Fibroblast of lung (primary cell): ENCODE results near the gene CARMIL3. TPM values are rescaled to one million over a fixed set of nuclear protein-coding genes. Genes with fewer than 3 reads are reported as not detected.

Experiments used
- DNase-seq, 2 donors: peaks; one replicate each; pipeline versions ENCODE4 v3.0.0 to v3.0.0-alpha.2; 2010; ENCODE audit warnings: low read depth in 2 of 2
- H2AFZ ChIP-seq: 2 replicates; pipeline ENCODE4 v1.5.1; 2012; ENCODE audit warnings: low read length, control low read depth, inconsistent platforms
- H3K27ac ChIP-seq: 2 replicates; pipeline ENCODE4 v1.5.1; 2011; ENCODE audit warnings: low read length, control low read depth; ENCODE audit not compliant: insufficient read depth
- H3K27me3 ChIP-seq: 2 replicates; pipeline ENCODE4 v1.5.1; 2011; ENCODE audit warnings: mild to moderate bottlenecking, low read length; ENCODE audit not compliant: control insufficient read depth, insufficient read depth
- H3K36me3 ChIP-seq: 2 replicates; pipeline ENCODE4 v1.5.1; 2011; ENCODE audit warnings: low read length; ENCODE audit not compliant: control insufficient read depth, insufficient read depth
- H3K4me1 ChIP-seq: 2 replicates; pipeline ENCODE4 v1.5.1; 2011; ENCODE audit warnings: low read length; ENCODE audit not compliant: control insufficient read depth, insufficient read depth; ENCODE audit errors: extremely low read depth
- H3K4me2 ChIP-seq: 2 replicates; pipeline ENCODE4 v1.5.1; 2011; ENCODE audit warnings: low read length, control low read depth; ENCODE audit not compliant: insufficient read depth; ENCODE audit errors: extremely low read depth
- H3K4me3 ChIP-seq, 4 experiments: fragments of 200-600 bp in 1 of 4; sonication (generic) in 1 of 4; replicated peaks in 1 of 4; 2 replicates each; pipeline ENCODE4 v1.5.1; 2011 to 2016; ENCODE audit warnings: low read length in 4 of 4, low read depth in 3 of 4, mild to moderate bottlenecking in 3 of 4, control low read depth in 2 of 4, inconsistent platforms in 1 of 4, mixed read lengths in 1 of 4; ENCODE audit not compliant: insufficient read depth in 1 of 4; ENCODE audit errors: control extremely low read depth in 1 of 4
- H3K79me2 ChIP-seq: 2 replicates; pipeline ENCODE4 v1.5.1; 2012; ENCODE audit warnings: mild to moderate bottlenecking, low read length, inconsistent platforms; ENCODE audit not compliant: control insufficient read depth, insufficient read depth
- H3K9ac ChIP-seq: 2 replicates; pipeline ENCODE4 v1.5.1; 2011; ENCODE audit warnings: mild to moderate bottlenecking, low read length, control low read depth; ENCODE audit not compliant: insufficient read depth
- H3K9me3 ChIP-seq: 2 replicates; pipeline ENCODE4 v1.5.1; 2012; ENCODE audit warnings: low read depth, low read length; ENCODE audit not compliant: control insufficient read depth, insufficient read depth
- H4K20me1 ChIP-seq: 2 replicates; pipeline ENCODE4 v1.5.1; 2011; ENCODE audit warnings: low read length; ENCODE audit not compliant: control insufficient read depth, insufficient read depth; ENCODE audit errors: extremely low read depth
- EZH2 ChIP-seq: IDR thresholded peaks from 2 replicates; pipeline ENCODE4 v1.5.1; 2012; ENCODE audit warnings: low read length, control low read depth, mild to moderate bottlenecking; ENCODE audit errors: missing control alignments
- polyA plus RNA-seq, 2 donors: library from polyadenylated mRNA; depleted of rRNA in 1 of 2; stranded (reverse) in 1 of 2; unstranded in 1 of 2; fragments of >200 nt; gene quantifications; 2 replicates each; pipeline ENCODE4 v1.2.1, GENCODE V29; 2011 to 2012; ENCODE audit warnings: missing spikeins in 1 of 2
- total RNA-seq: library from RNA; depleted of rRNA; stranded (reverse); fragments of >200 nt; gene quantifications from 2 replicates; pipeline ENCODE4 v1.2.1, GENCODE V29; 2014
- TF ChIP-seq, protein P1 (sequence below), 2 donors: IDR thresholded peaks in 1 of 2; conservative IDR thresholded peaks in 1 of 2; 1 replicate in 1 of 2; 2 replicates in 1 of 2; pipeline ENCODE4 v1.5.1; 2011 to 2012; ENCODE audit warnings: low read length in 2 of 2, control low read depth in 1 of 2, inconsistent platforms in 1 of 2, low read depth in 1 of 2, mild to moderate bottlenecking in 1 of 2

The CARMIL3 gene
- total and polyA plus RNA-seq, 2 donors (not counting 1 experiment from before 2014, with no cell fraction given), result 0.17 TPM; not detected in 1

DNA sequence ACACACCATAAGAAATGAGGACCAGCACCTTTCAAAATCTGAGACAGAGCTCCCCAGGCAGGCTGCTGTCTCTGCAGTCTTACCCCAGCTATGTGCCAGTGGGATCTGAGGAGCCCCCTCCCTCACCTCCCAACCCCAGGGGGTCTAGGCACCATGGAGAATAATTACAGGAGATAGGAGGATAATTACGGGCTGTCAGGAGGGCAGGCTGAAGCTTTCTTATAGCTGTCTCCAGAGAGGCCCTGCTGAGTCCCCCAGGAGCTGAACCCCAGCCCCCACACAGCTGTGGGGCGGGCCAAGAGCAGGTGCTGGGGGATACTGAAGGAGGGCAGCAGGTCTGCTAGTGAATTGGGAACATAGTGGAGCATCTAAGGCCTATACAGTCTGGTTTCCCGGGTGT is 26.3 kb downstream of the CARMIL3 start:
- no peaks in the 10 kb centered on the region for H3K79me2 ChIP-seq

DNA sequence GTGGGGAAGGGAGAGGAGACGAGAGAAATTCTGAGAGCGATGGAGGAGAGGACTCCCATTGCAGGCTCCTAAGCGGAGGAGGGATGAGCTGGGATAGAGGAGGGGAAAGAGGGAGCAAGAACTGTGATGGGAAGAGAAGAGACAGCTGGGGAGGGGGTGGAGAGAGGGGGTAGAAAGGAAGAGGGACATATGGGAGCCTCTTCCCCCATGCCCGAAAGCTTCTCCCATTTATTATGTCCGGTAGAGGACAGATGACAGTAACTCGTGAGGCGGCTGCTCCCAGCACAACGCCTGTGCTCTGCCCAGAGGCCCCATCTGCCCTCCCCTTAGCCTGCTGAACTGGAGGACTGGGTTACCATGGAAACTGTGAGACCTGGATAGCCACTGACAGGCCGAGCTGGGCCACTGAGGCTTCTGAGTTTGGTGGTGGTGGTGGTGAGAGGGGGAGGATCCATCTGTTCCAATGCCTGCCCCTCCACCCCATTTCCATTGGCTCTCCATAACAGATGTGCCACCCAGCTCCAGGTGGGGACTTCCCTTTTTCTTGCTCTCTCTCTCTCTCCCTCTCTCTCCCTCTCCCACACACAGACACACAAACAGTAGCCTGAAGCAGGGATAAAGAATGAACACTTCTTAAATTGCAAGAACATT is 27.8 kb downstream of the CARMIL3 start:
- Histone ChIP-seq H3K9me3 (no peaks in the 10 kb centered on the region), H3K9ac (no peak overlapping the region), H3K36me3 (no peaks in the 10 kb centered on the region), H2AFZ (no peak overlapping the region), H3K4me1 (peaks cover 3% of the 10 kb centered on the region), H4K20me1 (no peaks in the 10 kb centered on the region), H3K4me3 (no peak overlapping the region), H3K27me3 (peaks cover 26% of the 10 kb centered on the region), H3K79me2 (no peaks in the 10 kb centered on the region), H3K27ac (no peak overlapping the region), H3K4me2 (no peak overlapping the region)
- TF ChIP-seq, protein P1, sequence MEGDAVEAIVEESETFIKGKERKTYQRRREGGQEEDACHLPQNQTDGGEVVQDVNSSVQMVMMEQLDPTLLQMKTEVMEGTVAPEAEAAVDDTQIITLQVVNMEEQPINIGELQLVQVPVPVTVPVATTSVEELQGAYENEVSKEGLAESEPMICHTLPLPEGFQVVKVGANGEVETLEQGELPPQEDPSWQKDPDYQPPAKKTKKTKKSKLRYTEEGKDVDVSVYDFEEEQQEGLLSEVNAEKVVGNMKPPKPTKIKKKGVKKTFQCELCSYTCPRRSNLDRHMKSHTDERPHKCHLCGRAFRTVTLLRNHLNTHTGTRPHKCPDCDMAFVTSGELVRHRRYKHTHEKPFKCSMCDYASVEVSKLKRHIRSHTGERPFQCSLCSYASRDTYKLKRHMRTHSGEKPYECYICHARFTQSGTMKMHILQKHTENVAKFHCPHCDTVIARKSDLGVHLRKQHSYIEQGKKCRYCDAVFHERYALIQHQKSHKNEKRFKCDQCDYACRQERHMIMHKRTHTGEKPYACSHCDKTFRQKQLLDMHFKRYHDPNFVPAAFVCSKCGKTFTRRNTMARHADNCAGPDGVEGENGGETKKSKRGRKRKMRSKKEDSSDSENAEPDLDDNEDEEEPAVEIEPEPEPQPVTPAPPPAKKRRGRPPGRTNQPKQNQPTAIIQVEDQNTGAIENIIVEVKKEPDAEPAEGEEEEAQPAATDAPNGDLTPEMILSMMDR (conservative IDR thresholded peaks at IDR 0.05 in 1 of 2, IDR thresholded peaks at IDR 0.05 in 1 of 2; ENCODE audit: low read depth in 1 of 2, low read length in 2 of 2), result no peak
- TF ChIP-seq EZH2, result no peak
- no peak for DNase-seq

More for the DNA sequence above, 26.3 kb downstream of the CARMIL3 start:
- DNase-seq, result no peak
- no peaks in the 10 kb centered on the region for H3K36me3 ChIP-seq
- H3K27me3 ChIP-seq, result peaks cover 24% of the 10 kb centered on the region
- H3K4me3 ChIP-seq, result no peak overlapping the region
- TF ChIP-seq, protein P1 (conservative IDR thresholded peaks at IDR 0.05 in 1 of 2, IDR thresholded peaks at IDR 0.05 in 1 of 2; ENCODE audit: low read depth in 1 of 2, low read length in 2 of 2), result no peak
- TF ChIP-seq EZH2, result no peak
- H3K9me3 ChIP-seq, result no peaks in the 10 kb centered on the region
- H3K4me2 ChIP-seq, result no peak overlapping the region
- peaks cover 3% of the 10 kb centered on the region for H3K4me1 ChIP-seq
- no peak overlapping the region for H2AFZ ChIP-seq
- H4K20me1 ChIP-seq, result no peaks in the 10 kb centered on the region
- no peak overlapping the region for H3K27ac ChIP-seq
- H3K9ac ChIP-seq, result no peak overlapping the region

GRCh38 chr14:24080142-24080530 is 28.3 kb downstream of the CARMIL3 start:
- peaks cover 26% of the 10 kb centered on the region for H3K27me3 ChIP-seq

More at GRCh38 chr14:24080142-24080530, 28.3 kb downstream of the CARMIL3 start:
- Histone ChIP-seq H3K27ac (no peak overlapping the region), H3K4me2 (no peak overlapping the region), H2AFZ (no peak overlapping the region), H3K4me3 (no peak overlapping the region), H3K79me2 (no peaks in the 10 kb centered on the region), H3K9ac (no peak overlapping the region), H3K4me1 (peaks cover 3% of the 10 kb centered on the region), H4K20me1 (no peaks in the 10 kb centered on the region), H3K36me3 (no peaks in the 10 kb centered on the region), H3K9me3 (no peaks in the 10 kb centered on the region)
- DNase-seq, result no peak
- TF ChIP-seq, protein P1 (conservative IDR thresholded peaks at IDR 0.05 in 1 of 2, IDR thresholded peaks at IDR 0.05 in 1 of 2; ENCODE audit: low read depth in 1 of 2, low read length in 2 of 2), result no peak
- TF ChIP-seq EZH2, result no peak
